ENCODE results near the gene ACOT8. TPM values are rescaled to one million over a fixed set of nuclear protein-coding genes. Genes with fewer than 3 reads are reported as not detected.
"Not testable (repeated sequence)": the region's sequence is repeated elsewhere in the genome, so short reads cannot be mapped to it uniquely, and the experiment has no call there.

ACOT8 gene
- 35.7 TPM for total RNA-seq

- DNase-seq (ENCODE audit: low spot score), result peak; percentile 100
Measured at GRCh38 chr20:45857114-45857881, at the start of gene ACOT8, which contains the start of gene ZSWIM3. Gene ACOT8 (minus strand): TSS chr20:45857392. CDS start chr20:45857315, 77 bp downstream. Gene ZSWIM3 (plus strand): TSS chr20:45857614. CDS start chr20:45857826, 212 bp downstream.

- DNase-seq (ENCODE audit: low spot score), result no peak
Measured at GRCh38 chr20:45905505-45906079, 48.4 kb upstream of the ACOT8 start.

- DNase-seq (ENCODE audit: low spot score), result no peak
Measured at GRCh38 chr20:45904583-45905504, 47.7 kb upstream of the ACOT8 start.

- DNase-seq (ENCODE audit: low spot score), result no peak
Measured at GRCh38 chr20:45902199-45902701, 45.1 kb upstream of the ACOT8 start.

- not testable (repeated sequence) for DNase-seq (ENCODE audit: low spot score)
Measured at GRCh38 chr20:45901332-45901731, 44.1 kb upstream of the ACOT8 start.

- no peak for DNase-seq (ENCODE audit: low spot score)
Measured at GRCh38 chr20:45899046-45899835, 42.0 kb upstream of the ACOT8 start.

GRCh38 chr20:45898285-45898684 is 41.1 kb upstream of the ACOT8 start:
- DNase-seq (ENCODE audit: low spot score), result no peak

- no peak for DNase-seq (ENCODE audit: low spot score)
Measured at GRCh38 chr20:45897692-45898091, 40.5 kb upstream of the ACOT8 start.

GRCh38 chr20:45897289-45897688 is 40.1 kb upstream of the ACOT8 start:
- no peak for DNase-seq (ENCODE audit: low spot score)

GRCh38 chr20:45896641-45897161 is 39.5 kb upstream of the ACOT8 start:
- DNase-seq (ENCODE audit: low spot score), result no peak

GRCh38 chr20:45894797-45895196 is 37.6 kb upstream of the ACOT8 start:
- DNase-seq (ENCODE audit: low spot score), result no peak

GRCh38 chr20:45893831-45894230 is 36.6 kb upstream of the ACOT8 start:
- no peak for DNase-seq (ENCODE audit: low spot score)

GRCh38 chr20:45892828-45893500 is 35.8 kb upstream of the ACOT8 start:
- no peak for DNase-seq (ENCODE audit: low spot score)

- no peak for DNase-seq (ENCODE audit: low spot score)
Measured at GRCh38 chr20:45892049-45892825, 35.0 kb upstream of the ACOT8 start.

GRCh38 chr20:45890985-45891983 is 34.1 kb upstream of the ACOT8 start, which contains the start of the genes CTSA and NEURL2:
Gene CTSA (plus strand): TSS chr20:45891335. CDS start chr20:45891569, 234 bp downstream.
Gene NEURL2 (minus strand): TSS chr20:45891208. CDS start chr20:45890991, 217 bp downstream.
- peak; percentile 93 for DNase-seq (ENCODE audit: low spot score)

GRCh38 chr20:45890077-45890984 is 33.1 kb upstream of the ACOT8 start:
- DNase-seq (ENCODE audit: low spot score), result peak; percentile 83

- no peak for DNase-seq (ENCODE audit: low spot score)
Measured at GRCh38 chr20:45888681-45889080, 31.5 kb upstream of the ACOT8 start.
